GM12891 (cell line): ENCODE data around the gene STRIT1.

Experiments used
- POLR2A ChIP-seq: IDR thresholded peaks from 2 replicates; pipeline ENCODE4 v1.6.1; 2011; ENCODE audit warnings: low read depth, low read length, control low read depth
- POLR2AphosphoS5 ChIP-seq: IDR thresholded peaks from 2 replicates; pipeline ENCODE4 v1.6.1; 2011; ENCODE audit warnings: low read depth, low read length, control low read depth
- SPI1 ChIP-seq: IDR thresholded peaks from 2 replicates; pipeline ENCODE4 v1.6.1; 2011; ENCODE audit warnings: low read depth, low read length, control low read depth
- TAF1 ChIP-seq: IDR thresholded peaks from 2 replicates; pipeline ENCODE4 v1.6.1; 2011; ENCODE audit warnings: low read depth, low read length, control low read depth

DNA sequence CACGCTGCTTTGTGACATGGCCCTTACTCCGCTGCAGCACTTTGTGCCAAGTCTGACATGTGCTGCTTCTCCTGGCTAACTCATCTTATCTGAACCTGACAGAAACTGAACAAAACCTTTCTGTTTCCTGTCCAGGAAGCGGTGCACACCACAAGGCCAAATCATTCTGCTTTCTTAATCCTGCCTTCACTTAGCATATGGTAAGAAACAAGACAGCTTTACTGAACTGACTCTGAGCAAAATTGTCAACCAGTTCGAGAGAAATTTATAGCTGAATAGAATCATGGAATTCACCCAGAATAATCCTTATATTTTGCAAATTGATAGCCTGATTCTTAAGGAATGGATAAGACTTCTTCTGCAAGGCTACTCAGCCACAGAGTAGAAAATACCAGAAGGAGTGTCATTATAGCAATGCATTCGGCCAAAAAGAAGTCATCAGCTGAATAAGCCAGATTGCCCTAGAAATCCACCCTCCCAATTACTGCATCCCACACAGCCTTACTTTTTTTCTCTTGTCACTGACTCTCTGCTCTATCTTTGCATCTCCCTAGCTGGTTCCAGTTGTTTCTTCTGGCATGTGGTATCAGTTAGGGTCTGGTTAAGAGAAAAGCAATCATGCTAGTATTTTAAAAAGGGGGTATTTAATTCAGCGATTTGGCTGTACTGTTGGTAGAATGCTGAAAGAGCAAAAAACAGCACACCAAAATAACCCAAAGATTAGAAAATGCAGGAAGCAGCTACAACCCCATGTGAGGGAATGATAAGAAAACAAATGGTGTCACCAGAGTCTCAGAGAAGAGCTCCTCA, 41.6 kb upstream of the STRIT1 start:
- no peak for TF ChIP-seq POLR2AphosphoS5
- TF ChIP-seq POLR2A: no peak
- no peak for TF ChIP-seq TAF1
- TF ChIP-seq SPI1: no peak
